ENCODE measurements around the gene SLIT3. TPM values are rescaled to one million over a fixed set of nuclear protein-coding genes. Genes with fewer than 3 reads are reported as not detected.

The SLIT3 gene
- total and polyA plus RNA-seq, 8 donors: 1.2 to 24.5 (median 8.6) TPM

DNA sequence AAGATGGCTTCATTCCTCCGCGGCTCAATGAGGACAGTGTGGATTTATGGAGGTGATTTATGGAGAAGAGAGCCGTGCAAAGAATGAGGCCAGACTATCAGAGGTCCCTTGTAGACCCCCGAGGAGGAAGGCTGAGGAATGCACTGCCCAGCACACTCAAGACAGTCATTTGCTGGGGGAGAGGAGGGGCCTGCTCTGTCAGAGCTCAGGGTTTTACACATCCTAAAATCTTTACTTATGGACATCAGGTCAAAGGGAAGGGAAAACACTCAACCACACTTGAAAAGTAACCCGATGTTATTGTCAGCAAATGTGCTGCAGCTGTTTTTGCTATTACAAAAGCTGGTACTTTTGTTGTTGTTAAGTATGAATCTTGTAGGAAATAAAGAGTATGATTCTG is 289.5 kb downstream of the SLIT3 start:
- no peak overlapping the region for H3K27ac ChIP-seq
- WGBS, 5 donors: 72 to 85% (median 79%) methylated on average over 5 of the region's 5 CpGs
- no peaks in the 10 kb centered on the region for H3K36me3 ChIP-seq
- H3K4me3 ChIP-seq: no peak overlapping the region
- TF ChIP-seq EP300 (IDR thresholded peaks at IDR 0.05): no peak
- no peak for TF ChIP-seq POLR2AphosphoS5 (IDR thresholded peaks at IDR 0.05)
- no peak for TF ChIP-seq POLR2A (IDR thresholded peaks at IDR 0.05)
- TF ChIP-seq, protein P1, sequence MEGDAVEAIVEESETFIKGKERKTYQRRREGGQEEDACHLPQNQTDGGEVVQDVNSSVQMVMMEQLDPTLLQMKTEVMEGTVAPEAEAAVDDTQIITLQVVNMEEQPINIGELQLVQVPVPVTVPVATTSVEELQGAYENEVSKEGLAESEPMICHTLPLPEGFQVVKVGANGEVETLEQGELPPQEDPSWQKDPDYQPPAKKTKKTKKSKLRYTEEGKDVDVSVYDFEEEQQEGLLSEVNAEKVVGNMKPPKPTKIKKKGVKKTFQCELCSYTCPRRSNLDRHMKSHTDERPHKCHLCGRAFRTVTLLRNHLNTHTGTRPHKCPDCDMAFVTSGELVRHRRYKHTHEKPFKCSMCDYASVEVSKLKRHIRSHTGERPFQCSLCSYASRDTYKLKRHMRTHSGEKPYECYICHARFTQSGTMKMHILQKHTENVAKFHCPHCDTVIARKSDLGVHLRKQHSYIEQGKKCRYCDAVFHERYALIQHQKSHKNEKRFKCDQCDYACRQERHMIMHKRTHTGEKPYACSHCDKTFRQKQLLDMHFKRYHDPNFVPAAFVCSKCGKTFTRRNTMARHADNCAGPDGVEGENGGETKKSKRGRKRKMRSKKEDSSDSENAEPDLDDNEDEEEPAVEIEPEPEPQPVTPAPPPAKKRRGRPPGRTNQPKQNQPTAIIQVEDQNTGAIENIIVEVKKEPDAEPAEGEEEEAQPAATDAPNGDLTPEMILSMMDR (IDR thresholded peaks at IDR 0.05): no peak
- H3K27me3 ChIP-seq: no peaks in the 10 kb centered on the region
- H3K9me3 ChIP-seq: no peaks in the 10 kb centered on the region
- intact Hi-C loops (cut with DNase I; ENCODE audit: low total_unique reads): no loop called here
- DNase-seq: no peak
- peaks cover 0 to 7% (median 3%) of the 10 kb centered on the region in 4 donors for H3K4me1 ChIP-seq

DNA sequence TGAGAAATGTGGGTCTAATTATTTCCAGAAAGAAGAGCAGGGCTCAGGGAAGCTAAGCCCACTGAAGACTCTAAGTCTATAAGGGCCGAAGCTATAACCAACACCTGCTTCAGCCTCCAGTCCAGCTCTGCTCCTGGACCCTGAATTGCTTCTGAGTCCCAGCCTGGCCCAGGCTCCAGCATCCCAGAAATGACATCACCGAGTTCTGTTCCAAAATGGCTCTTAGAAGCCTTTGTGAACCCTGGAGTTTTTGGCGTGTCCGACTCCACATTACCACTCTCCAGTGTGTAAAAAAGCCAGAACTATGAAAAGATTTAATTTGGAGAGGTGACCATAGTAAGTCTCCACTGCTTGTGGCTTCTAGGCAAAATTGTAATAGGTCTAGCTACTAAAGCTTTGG is 289.9 kb downstream of the SLIT3 start:
- Histone ChIP-seq H3K4me3 (no peak overlapping the region), H3K36me3 (no peaks in the 10 kb centered on the region), H3K9me3 (no peaks in the 10 kb centered on the region), H3K4me1 (peaks cover 0 to 7% (median 3%) of the 10 kb centered on the region in 4 donors), H3K27me3 (no peaks in the 10 kb centered on the region), H3K27ac (peak overlapping the region in 1 of 5 donors; percentile 10)
- 69 to 83% (median 80%) methylated on average over 3 to 4 of the region's 4 CpGs for WGBS, 5 donors
- peak in 1 of 2 donors; percentile 43 for DNase-seq
- intact Hi-C loops (cut with DNase I; ENCODE audit: low total_unique reads): no loop called here
- TF ChIP-seq, protein P1 (IDR thresholded peaks at IDR 0.05): no peak
- TF ChIP-seq POLR2A (IDR thresholded peaks at IDR 0.05) (no peak), EP300 (IDR thresholded peaks at IDR 0.05) (no peak), POLR2AphosphoS5 (IDR thresholded peaks at IDR 0.05) (no peak)

GRCh38 chr5:169009123-169009522 is 291.8 kb downstream of the SLIT3 start:
- H3K4me3 ChIP-seq: no peak overlapping the region
- H3K27ac ChIP-seq: no peak overlapping the region
- intact Hi-C loops (cut with DNase I; ENCODE audit: low total_unique reads): no loop called here
- H3K4me1 ChIP-seq: peaks cover 0 to 14% (median 6%) of the 10 kb centered on the region in 4 donors
- H3K27me3 ChIP-seq: no peaks in the 10 kb centered on the region
- H3K36me3 ChIP-seq: no peaks in the 10 kb centered on the region
- WGBS, 5 donors: 67 to 84% (median 76%) methylated on average over 5 of the region's 5 CpGs
- H3K9me3 ChIP-seq: no peaks in the 10 kb centered on the region
- peak in 1 of 2 donors; percentile 39 for DNase-seq
- TF ChIP-seq EP300 (IDR thresholded peaks at IDR 0.05) (no peak), POLR2A (IDR thresholded peaks at IDR 0.05) (no peak), POLR2AphosphoS5 (IDR thresholded peaks at IDR 0.05) (peak in 1 of 3 donors; percentile 14)
- TF ChIP-seq, protein P1 (IDR thresholded peaks at IDR 0.05): no peak

GRCh38 chr5:169006842-169007790 is 293.8 kb downstream of the SLIT3 start:
- intact Hi-C loops (cut with DNase I; ENCODE audit: low total_unique reads): no loop called here
- no peak for DNase-seq
- WGBS, 5 donors: 82 to 93% (median 92%) methylated on average over 8 of the region's 8 CpGs
- no peaks in the 10 kb centered on the region for H3K27me3 ChIP-seq
- TF ChIP-seq POLR2AphosphoS5 (IDR thresholded peaks at IDR 0.05) (no peak), EP300 (IDR thresholded peaks at IDR 0.05) (no peak), POLR2A (IDR thresholded peaks at IDR 0.05) (no peak)
- TF ChIP-seq, protein P1 (IDR thresholded peaks at IDR 0.05): no peak
- H3K27ac ChIP-seq: no peak overlapping the region
- peaks cover 0 to 22% (median 14%) of the 10 kb centered on the region in 4 donors for H3K4me1 ChIP-seq
- H3K36me3 ChIP-seq: no peaks in the 10 kb centered on the region
- H3K4me3 ChIP-seq: no peak overlapping the region
- no peaks in the 10 kb centered on the region for H3K9me3 ChIP-seq

Measured in stomach (tissue), 9 donors.